ENCODE data around the gene USP1.

USP1 gene

DNA sequence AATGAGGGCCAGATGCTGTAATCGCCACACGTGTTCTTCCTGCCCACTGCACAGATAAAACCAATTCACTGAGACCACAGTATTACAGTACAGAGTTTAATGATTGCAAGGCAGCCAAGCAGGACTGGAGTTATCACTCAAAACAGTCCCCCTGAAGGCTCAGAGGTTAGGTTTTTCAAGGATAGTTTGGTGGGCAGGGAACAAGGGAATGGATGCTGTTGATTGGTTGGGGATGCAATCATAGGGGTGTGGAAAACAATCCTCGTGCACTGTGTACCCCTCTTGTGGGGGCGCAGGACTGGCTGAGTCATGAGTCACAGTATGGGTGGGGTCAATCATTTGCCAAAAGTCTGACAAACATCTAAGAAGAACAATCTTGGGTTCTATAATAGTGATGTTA is 12.4 kb upstream of the USP1 start:
- ChIA-PET POLR2A (no interaction called here), CTCF (interaction anchor here (1.2 kb wide), 1 partner anchor 10 kb away, joined by 3 read pairs; no protein-coding TSS in a partner anchor)
- TF ChIP-seq, protein P1, sequence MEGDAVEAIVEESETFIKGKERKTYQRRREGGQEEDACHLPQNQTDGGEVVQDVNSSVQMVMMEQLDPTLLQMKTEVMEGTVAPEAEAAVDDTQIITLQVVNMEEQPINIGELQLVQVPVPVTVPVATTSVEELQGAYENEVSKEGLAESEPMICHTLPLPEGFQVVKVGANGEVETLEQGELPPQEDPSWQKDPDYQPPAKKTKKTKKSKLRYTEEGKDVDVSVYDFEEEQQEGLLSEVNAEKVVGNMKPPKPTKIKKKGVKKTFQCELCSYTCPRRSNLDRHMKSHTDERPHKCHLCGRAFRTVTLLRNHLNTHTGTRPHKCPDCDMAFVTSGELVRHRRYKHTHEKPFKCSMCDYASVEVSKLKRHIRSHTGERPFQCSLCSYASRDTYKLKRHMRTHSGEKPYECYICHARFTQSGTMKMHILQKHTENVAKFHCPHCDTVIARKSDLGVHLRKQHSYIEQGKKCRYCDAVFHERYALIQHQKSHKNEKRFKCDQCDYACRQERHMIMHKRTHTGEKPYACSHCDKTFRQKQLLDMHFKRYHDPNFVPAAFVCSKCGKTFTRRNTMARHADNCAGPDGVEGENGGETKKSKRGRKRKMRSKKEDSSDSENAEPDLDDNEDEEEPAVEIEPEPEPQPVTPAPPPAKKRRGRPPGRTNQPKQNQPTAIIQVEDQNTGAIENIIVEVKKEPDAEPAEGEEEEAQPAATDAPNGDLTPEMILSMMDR (IDR thresholded peaks at IDR 0.05; ENCODE audit: control extremely low read depth, extremely low read depth, low read depth, missing control alignments): no peak
- no peak for DNase-seq (ENCODE audit: extremely low spot score)

DNA sequence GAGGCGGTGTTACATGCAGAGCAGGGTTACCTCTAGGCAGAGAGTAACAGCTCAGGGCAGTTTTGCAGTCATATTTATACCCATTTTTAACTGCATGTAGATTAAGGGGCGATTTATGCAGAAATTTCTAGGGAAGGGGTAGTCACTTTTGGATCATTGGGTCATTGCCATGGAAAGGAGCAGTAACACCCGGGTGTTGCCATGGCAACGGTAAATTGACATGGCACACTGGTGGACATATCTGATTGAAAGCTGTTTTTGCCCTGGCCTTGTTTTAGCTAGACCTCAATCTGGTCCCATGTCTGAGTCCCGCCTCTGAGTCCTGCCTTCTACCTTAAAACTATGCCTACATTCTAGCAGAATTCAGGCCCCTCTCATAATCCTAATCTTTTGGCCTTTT is 11.8 kb upstream of the USP1 start:
- POLR2A ChIA-PET: interaction anchor here (0.6 kb wide), 1 partner anchor 26 kb away, joined by 3 read pairs; no protein-coding TSS in a partner anchor
- CTCF ChIA-PET: interaction anchor here (1.1 kb wide), 1 partner anchor 25 kb away, joined by 3 read pairs; no protein-coding TSS in a partner anchor
- DNase-seq (ENCODE audit: extremely low spot score): no peak

DNA sequence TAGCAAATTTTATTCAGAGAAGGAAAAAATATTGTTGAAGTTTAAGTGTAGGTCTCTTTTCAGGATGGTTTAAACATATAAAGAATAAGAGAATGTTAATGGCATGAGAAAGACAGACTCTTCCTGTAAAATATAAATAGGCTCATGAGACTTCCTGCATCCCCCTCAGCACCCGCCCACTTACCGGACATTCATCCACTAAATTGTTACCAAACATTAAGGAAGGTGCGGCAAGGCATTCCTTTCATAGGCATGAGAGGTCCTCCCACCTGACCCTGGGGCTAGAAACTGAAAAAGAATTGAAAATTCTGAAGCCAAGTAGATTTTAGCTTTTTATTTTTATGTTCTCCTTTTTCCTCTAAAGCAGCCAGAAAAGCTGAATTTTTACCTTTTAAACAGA is 10.6 kb upstream of the USP1 start:
- TF ChIP-seq, protein P1 (IDR thresholded peaks at IDR 0.05; ENCODE audit: control extremely low read depth, extremely low read depth, low read depth, missing control alignments): no peak
- DNase-seq (ENCODE audit: extremely low spot score): no peak
- ChIA-PET CTCF (no interaction called here), POLR2A (no interaction called here)

More for the DNA sequence above, 11.8 kb upstream of the USP1 start:
- TF ChIP-seq, protein P1 (IDR thresholded peaks at IDR 0.05; ENCODE audit: control extremely low read depth, extremely low read depth, low read depth, missing control alignments): no peak

DNA sequence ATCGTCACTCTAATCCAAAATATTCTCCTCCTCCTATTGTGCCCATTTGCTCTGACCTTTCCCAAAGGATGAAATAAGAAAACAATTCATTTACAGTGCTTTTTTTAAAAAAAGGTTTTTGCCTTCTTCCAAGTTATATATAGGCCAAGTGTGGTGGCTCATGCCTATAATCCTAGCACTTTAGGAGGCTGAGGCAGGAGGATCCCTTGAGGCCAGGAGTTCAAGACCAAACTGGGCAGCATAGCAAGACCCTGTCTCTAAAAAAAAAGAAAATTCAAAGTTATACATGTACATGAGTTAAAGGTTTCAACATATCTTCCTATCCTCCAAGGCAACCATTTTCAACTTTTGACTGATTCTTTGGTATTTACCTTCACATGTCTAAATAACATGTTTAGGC is 10.1 kb upstream of the USP1 start:
- POLR2A ChIA-PET: no interaction called here

DNA sequence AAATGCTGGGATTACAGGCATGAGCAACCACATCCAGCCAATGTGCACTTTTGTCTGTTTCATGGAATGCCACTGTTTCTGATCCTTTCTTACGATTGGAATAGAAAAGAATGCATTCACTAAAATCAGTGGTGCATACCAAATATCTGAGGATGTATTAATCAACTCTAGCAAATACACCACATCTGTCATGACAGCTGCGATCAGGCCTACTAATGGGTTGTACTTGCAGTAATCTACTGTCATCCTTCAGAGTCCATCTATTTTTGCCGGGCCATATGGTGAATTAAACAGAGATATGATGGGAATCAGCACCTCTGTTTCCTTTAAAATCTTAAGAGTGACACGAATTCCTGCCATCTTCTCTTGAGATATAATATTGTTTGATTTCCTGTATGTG is 8.5 kb upstream of the USP1 start:
- TF ChIP-seq, protein P1 (IDR thresholded peaks at IDR 0.05; ENCODE audit: control extremely low read depth, extremely low read depth, low read depth, missing control alignments): no peak
- ChIA-PET CTCF (no interaction called here), POLR2A (no interaction called here)
- no peak for DNase-seq (ENCODE audit: extremely low spot score)

More for the DNA sequence above, 10.1 kb upstream of the USP1 start:
- TF ChIP-seq, protein P1 (IDR thresholded peaks at IDR 0.05; ENCODE audit: control extremely low read depth, extremely low read depth, low read depth, missing control alignments): no peak
- CTCF ChIA-PET: no interaction called here
- DNase-seq (ENCODE audit: extremely low spot score): no peak

DNA sequence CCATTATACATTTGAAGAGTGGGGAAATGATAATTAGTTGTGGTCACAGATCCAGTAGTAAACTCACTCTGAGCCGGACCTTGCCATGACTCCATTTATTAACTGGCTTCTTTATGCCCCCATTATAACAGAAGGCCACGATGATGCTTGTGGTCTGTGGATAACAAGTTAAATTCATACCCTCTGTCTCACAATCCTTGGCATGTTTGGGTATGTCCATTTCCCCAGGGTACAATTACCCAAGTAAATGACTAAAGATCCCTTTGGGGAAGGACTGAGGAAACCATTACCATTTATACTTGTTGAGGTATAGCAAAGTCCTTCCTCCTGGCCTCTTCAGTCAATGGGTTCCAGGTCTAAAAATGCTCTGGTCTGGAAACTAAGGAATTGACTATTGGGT is 7.3 kb upstream of the USP1 start:
- no peak for DNase-seq (ENCODE audit: extremely low spot score)
- POLR2A ChIA-PET: no interaction called here
- CTCF ChIA-PET: no interaction called here

More for the DNA sequence above, 7.3 kb upstream of the USP1 start:
- TF ChIP-seq, protein P1 (IDR thresholded peaks at IDR 0.05; ENCODE audit: control extremely low read depth, extremely low read depth, low read depth, missing control alignments): no peak

All from GM10248 (cell line).